ENCODE results near the gene OR11L1. TPM values are rescaled to one million over a fixed set of nuclear protein-coding genes. Genes with fewer than 3 reads are reported as not detected.
A peak's percentile ranks its signal among the peaks of the same experiment; 100 is the strongest.

Gene OR11L1
- total RNA-seq, 1 donor from 2014 or later = not detected

DNA sequence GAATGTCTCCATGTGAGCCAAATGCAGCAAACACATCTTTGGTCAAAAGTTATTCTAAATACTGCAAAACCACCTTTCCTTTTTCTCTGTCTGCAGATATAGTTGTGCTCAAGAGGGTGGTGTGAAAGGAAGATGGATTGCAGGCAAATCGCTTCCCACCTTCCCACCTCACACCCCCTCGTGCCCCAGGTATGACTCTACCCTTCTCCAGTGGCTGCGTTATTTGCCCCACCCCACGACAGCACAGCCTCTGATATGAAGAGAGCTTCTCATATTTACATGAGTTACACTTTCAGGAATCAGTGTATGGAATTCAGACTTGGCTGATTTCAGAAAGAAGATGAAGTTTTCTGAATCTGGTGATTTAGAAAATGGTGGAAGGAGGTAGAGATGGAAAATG lies 21.1 kb upstream of the OR11L1 start:
- no peaks in the 10 kb centered on the region for H3K9me3 Mint-ChIP-seq
- ChIA-PET POLR2A (no interaction called here), CTCF (no interaction called here)
- no peak overlapping the region for H3K27ac Mint-ChIP-seq
- TF ChIP-seq, protein P1, sequence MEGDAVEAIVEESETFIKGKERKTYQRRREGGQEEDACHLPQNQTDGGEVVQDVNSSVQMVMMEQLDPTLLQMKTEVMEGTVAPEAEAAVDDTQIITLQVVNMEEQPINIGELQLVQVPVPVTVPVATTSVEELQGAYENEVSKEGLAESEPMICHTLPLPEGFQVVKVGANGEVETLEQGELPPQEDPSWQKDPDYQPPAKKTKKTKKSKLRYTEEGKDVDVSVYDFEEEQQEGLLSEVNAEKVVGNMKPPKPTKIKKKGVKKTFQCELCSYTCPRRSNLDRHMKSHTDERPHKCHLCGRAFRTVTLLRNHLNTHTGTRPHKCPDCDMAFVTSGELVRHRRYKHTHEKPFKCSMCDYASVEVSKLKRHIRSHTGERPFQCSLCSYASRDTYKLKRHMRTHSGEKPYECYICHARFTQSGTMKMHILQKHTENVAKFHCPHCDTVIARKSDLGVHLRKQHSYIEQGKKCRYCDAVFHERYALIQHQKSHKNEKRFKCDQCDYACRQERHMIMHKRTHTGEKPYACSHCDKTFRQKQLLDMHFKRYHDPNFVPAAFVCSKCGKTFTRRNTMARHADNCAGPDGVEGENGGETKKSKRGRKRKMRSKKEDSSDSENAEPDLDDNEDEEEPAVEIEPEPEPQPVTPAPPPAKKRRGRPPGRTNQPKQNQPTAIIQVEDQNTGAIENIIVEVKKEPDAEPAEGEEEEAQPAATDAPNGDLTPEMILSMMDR (IDR thresholded peaks at IDR 0.05) = no peak
- ATAC-seq (ENCODE audit: low read depth) (no peak), DNase-seq (no peak)
- intact Hi-C loops (cut with micrococcal nuclease) = no loop called here
- no peaks in the 10 kb centered on the region for H3K36me3 Mint-ChIP-seq (ENCODE audit: low read depth)
- H3K4me3 Mint-ChIP-seq = no peak overlapping the region
- peaks cover 7% of the 10 kb centered on the region for H3K4me1 Mint-ChIP-seq
- peaks cover 17% of the 10 kb centered on the region for H3K27me3 Mint-ChIP-seq

DNA sequence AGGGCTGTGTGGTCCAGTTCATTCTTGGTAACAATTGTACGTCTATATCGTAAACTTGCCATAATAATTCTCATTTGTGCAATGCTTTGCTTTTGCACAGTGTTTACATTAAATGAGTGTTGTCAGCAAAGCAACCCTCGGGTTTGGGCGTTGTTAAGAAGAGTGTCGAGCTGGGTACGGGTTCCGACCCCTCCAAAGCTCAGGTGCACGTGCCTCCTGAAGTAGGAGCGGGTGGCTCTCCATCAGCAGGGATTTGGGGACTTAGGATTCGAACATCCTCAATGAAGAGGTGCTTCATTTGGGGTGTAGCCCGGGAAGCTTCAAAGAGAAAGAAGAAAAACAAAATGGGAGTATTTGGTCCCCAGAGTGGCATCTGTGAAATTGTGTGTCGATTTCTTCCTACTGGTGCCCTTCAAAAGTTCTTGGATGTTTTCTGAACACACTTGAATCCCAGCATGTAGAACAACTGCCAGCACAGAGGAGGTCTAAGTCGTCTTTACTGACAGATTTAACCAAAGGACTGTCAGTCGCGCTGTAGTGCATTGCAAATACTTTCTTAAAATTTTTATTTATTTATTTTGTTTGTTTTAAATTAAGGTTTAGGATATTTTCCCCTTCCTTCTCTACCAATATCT lies 16.4 kb upstream of the OR11L1 start:
- POLR2A ChIA-PET = no interaction called here
- TF ChIP-seq, protein P1 (IDR thresholded peaks at IDR 0.05) = no peak
- CTCF ChIA-PET = no interaction called here
- peaks cover 27% of the 10 kb centered on the region for H3K27me3 Mint-ChIP-seq
- H3K4me1 Mint-ChIP-seq = peaks cover 12% of the 10 kb centered on the region
- intact Hi-C loops (cut with micrococcal nuclease) = loop anchor here (5.0 kb wide), 1 partner anchor 176 kb away; no protein-coding TSS in a partner anchor
- H3K36me3 Mint-ChIP-seq (ENCODE audit: low read depth) = no peaks in the 10 kb centered on the region
- peak overlapping the region; percentile 46 for H3K27ac Mint-ChIP-seq
- peak overlapping the region; percentile 82 for H3K4me3 Mint-ChIP-seq
- ATAC-seq (ENCODE audit: low read depth) (no peak), DNase-seq (no peak)
- no peaks in the 10 kb centered on the region for H3K9me3 Mint-ChIP-seq

DNA sequence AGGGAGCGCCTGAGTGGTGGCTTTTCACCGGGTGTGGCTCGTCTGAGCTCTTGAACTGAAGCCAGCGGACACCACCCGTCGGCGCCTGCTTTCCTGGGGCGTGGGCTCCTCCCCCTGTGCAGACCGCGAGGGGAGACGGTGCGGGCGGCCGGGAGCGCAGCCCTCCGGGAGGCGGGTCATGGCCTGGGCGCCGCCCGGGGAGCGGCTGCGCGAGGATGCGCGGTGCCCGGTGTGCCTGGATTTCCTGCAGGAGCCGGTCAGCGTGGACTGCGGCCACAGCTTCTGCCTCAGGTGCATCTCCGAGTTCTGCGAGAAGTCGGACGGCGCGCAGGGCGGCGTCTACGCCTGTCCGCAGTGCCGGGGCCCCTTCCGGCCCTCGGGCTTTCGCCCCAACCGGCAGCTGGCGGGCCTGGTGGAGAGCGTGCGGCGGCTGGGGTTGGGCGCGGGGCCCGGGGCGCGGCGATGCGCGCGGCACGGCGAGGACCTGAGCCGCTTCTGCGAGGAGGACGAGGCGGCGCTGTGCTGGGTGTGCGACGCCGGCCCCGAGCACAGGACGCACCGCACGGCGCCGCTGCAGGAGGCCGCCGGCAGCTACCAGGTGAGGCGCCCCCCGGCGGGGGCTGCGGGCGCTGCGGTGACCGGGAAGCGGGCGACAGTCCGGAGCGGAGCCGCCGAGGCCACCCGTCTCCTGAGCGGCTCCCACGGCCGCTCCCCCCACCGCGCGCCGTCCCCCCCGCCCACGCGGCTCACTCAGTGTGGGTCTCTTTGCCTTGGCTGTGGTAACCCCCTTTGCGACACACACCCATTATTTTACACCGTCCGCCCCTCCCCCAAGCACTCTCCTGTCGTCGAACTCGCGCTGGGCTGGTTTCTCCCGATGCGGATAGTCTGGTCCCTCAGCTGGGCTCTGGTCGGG lies 15.6 kb upstream of the OR11L1 start, which contains the start of gene TRIM58:
Gene TRIM58, plus strand, starts transcription at position 119 of the 916 bp plus-strand sequence. Its CDS starts 60 bp downstream, at position 179.
- ATAC-seq (ENCODE audit: low read depth) (peak; percentile 84), DNase-seq (peak; percentile 42)
- Mint-ChIP-seq H3K4me1 (peaks cover 12% of the 10 kb centered on the region), H3K36me3 (ENCODE audit: low read depth) (no peaks in the 10 kb centered on the region), H3K27ac (peak within 1 kb of the TSS; percentile 46), H3K9me3 (no peaks in the 10 kb centered on the region), H3K27me3 (peaks cover 27% of the 10 kb centered on the region), H3K4me3 (peak within 1 kb of the TSS; percentile 82)
- intact Hi-C loops (cut with micrococcal nuclease) = loop anchor here (5.0 kb wide), 1 partner anchor 175 kb away; no protein-coding TSS in a partner anchor
- CTCF ChIA-PET = no interaction called here
- POLR2A ChIA-PET = no interaction called here
- TF ChIP-seq, protein P1 (IDR thresholded peaks at IDR 0.05) = no peak

DNA sequence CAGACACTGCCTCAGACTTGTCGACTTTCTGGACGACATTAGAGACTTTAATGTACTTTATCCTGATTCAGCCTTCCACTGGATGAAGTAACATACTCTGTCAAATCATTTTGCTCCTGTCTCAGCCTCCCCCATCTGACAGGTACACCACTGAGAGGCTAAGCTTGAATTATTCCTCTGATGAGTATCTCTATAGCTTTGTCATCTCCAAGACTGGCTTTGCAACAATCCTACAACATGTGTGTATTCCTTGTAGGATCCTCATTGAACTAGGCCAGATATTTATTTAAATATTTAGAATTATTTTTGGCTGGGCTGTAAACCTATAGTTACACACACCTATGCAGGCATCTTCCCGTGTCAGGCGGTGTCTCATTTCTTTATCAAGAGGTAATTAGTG lies 14.2 kb upstream of the OR11L1 start:
- Mint-ChIP-seq H3K27me3 (peaks cover 29% of the 10 kb centered on the region), H3K4me1 (peaks cover 12% of the 10 kb centered on the region), H3K4me3 (no peak overlapping the region), H3K9me3 (no peaks in the 10 kb centered on the region), H3K27ac (no peak overlapping the region), H3K36me3 (ENCODE audit: low read depth) (no peaks in the 10 kb centered on the region)
- ChIA-PET CTCF (no interaction called here), POLR2A (no interaction called here)
- no peak for ATAC-seq (ENCODE audit: low read depth)
- intact Hi-C loops (cut with micrococcal nuclease) = loop anchor here (5.0 kb wide), 1 partner anchor 174 kb away; no protein-coding TSS in a partner anchor
- DNase-seq = no peak
- TF ChIP-seq, protein P1 (IDR thresholded peaks at IDR 0.05) = no peak

All from activated B cell treated with CpG ODN at 0.5 μM for 24 hours (primary cell).